Hepatocyte (in vitro differentiated cells): Measurements from ENCODE around the gene ZCCHC3. TPM values are rescaled to one million over a fixed set of nuclear protein-coding genes. Genes with fewer than 3 reads are reported as not detected.

ENCODE experiments used
- DNase-seq: peaks from one replicate; pipeline ENCODE4 v3.0.0-alpha.2; 2016; ENCODE audit warnings: low spot score
- H2AFZ ChIP-seq: fragments of 200-600 bp; sonication (generic); 2 replicates; pipeline ENCODE4 v1.6.0; 2016; ENCODE audit warnings: antibody characterized with exemption, mild to moderate bottlenecking
- H3K27ac ChIP-seq: fragments of 200-600 bp; sonication (generic); 2 replicates; pipeline ENCODE4 v1.5.1; 2016; ENCODE audit warnings: mild to moderate bottlenecking
- H3K27me3 ChIP-seq: fragments of 200-600 bp; sonication (generic); 2 replicates; pipeline ENCODE4 v1.6.1; 2016
- H3K36me3 ChIP-seq: fragments of 200-600 bp; sonication (generic); replicated peaks from 2 replicates; pipeline ENCODE4 v1.5.1; 2016; ENCODE audit warnings: low read depth; ENCODE audit not compliant: insufficient read depth
- H3K4me1 ChIP-seq: fragments of 200-600 bp; sonication (generic); 2 replicates; pipeline ENCODE4 v1.5.1; 2016; ENCODE audit warnings: mild to moderate bottlenecking, moderate library complexity; ENCODE audit not compliant: insufficient read depth
- H3K4me2 ChIP-seq: fragments of 200-600 bp; sonication (generic); 2 replicates; pipeline ENCODE4 v1.6.0; 2016
- H3K4me3 ChIP-seq: fragments of 200-600 bp; sonication (generic); 2 replicates; pipeline ENCODE4 v1.5.1; 2016; ENCODE audit warnings: mild to moderate bottlenecking
- H3K79me2 ChIP-seq: fragments of 200-600 bp; sonication (generic); 2 replicates; pipeline ENCODE4 v1.6.0; 2017; ENCODE audit warnings: mild to moderate bottlenecking
- H3K9me2 ChIP-seq: fragments of 200-600 bp; sonication (generic); replicated peaks from 2 replicates; pipeline ENCODE4 v1.6.0; 2017; ENCODE audit warnings: mild to moderate bottlenecking; ENCODE audit not compliant: insufficient read depth
- H3K9me3 ChIP-seq: fragments of 200-600 bp; sonication (generic); 2 replicates; pipeline ENCODE4 v1.5.1; 2016; ENCODE audit warnings: low read depth, mild to moderate bottlenecking
- H4K20me1 ChIP-seq: fragments of 200-600 bp; sonication (generic); 2 replicates; pipeline ENCODE4 v1.6.0; 2016; ENCODE audit warnings: mild to moderate bottlenecking; ENCODE audit not compliant: insufficient read depth, poor library complexity, severe bottlenecking
- CTCF ChIP-seq: fragments of 200-600 bp; sonication (generic); IDR thresholded peaks from 2 replicates; pipeline ENCODE4 v1.5.1; 2016; ENCODE audit warnings: antibody characterized with exemption, mild to moderate bottlenecking; ENCODE audit not compliant: poor library complexity
- EZH2 ChIP-seq: fragments of 200-600 bp; sonication (generic); IDR thresholded peaks from 2 replicates; pipeline ENCODE4 v1.6.1; 2016; ENCODE audit warnings: antibody characterized with exemption, mild to moderate bottlenecking, borderline replicate concordance
- EZH2phosphoT487 ChIP-seq: fragments of 200-600 bp; sonication (generic); IDR thresholded peaks from one replicate; pipeline ENCODE4 v1.6.1; 2018; ENCODE audit warnings: antibody characterized with exemption, mild to moderate bottlenecking, low read depth, moderate library complexity; ENCODE audit not compliant: unreplicated experiment, severe bottlenecking
- WGBS: methylation state at CpG from one replicate; pipeline ENCODE4 v1.1.6; 2016; ENCODE audit warnings: low lambda C conversion rate; ENCODE audit errors: missing lambda C conversion rate; 5-methylcytosine and 5-hydroxymethylcytosine counted together
- polyA plus RNA-seq: library from polyadenylated mRNA; unstranded; fragments of >200 nt; fragmentation: Nextera tagmentation; extraction: Ambion mirVana; gene quantifications from 2 replicates; pipeline ENCODE4 v1.2.1, GENCODE V29; 2016
- total RNA-seq: library from RNA; depleted of rRNA; stranded (reverse); fragments of >200 nt; gene quantifications from 2 replicates; pipeline ENCODE4 v1.2.3, GENCODE V29; 2014

ZCCHC3 gene
- total and polyA plus RNA-seq, 2 experiments from 2014 or later: 27.4 to 29.0 TPM

DNA sequence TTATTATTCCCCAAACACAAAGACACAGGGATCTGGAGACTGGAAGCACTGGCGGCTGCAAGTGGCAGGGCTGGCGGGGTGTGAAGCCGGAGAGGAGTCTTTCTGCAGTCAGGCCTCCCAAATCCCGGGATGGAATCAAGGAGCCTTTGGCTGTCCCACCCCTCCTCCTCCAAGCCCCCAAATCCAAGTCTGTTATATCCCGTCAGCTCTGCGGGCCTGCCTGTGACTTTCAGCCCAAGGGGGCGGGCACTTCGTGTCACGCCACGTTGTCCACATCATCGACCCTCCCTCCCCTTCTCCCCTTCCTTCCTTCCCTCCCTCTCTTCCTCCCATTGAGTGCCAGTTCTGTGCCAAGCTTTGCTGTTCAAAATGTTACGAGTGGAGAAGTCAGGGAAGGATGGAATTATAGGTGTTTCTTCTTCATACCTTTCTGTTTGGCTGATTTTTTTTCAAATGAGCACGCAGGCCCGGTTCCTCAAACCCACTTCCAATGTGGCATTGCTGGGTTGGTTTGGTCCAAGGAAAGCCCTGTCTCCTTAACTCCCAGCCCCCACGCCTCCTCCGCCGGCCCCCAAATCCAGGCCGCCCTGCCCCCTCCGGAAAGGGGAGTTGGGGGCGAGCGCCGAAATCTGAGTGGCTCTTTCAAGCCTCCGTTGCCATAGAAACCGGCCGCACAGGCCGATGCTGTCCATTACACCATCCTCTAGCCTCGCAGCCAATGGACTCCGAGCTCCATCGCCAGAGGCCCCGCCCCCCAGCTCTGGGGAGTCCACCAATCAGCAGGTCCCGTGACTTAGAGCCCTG, 12.7 kb downstream of the ZCCHC3 start:
- no peaks in the 10 kb centered on the region for H3K36me3 ChIP-seq
- no peaks in the 10 kb centered on the region for H3K27me3 ChIP-seq
- 2% methylated on average over 21 of the region's 31 CpGs for WGBS
- H3K4me3 ChIP-seq: peak overlapping the region; percentile 15
- peaks cover 11% of the 10 kb centered on the region for H3K4me1 ChIP-seq
- DNase-seq: peak; percentile 100
- H2AFZ ChIP-seq: peak overlapping the region; percentile 33
- no peaks in the 10 kb centered on the region for H3K9me2 ChIP-seq
- no peaks in the 10 kb centered on the region for H3K9me3 ChIP-seq
- TF ChIP-seq CTCF (no peak), EZH2 (no peak), EZH2phosphoT487 (no peak)
- peaks cover 4% of the 10 kb centered on the region for H3K79me2 ChIP-seq
- H3K4me2 ChIP-seq: peak overlapping the region; percentile 80
- no peaks in the 10 kb centered on the region for H4K20me1 ChIP-seq
- peak overlapping the region; percentile 97 for H3K27ac ChIP-seq

GRCh38 chr20:310645-311044, 13.3 kb downstream of the ZCCHC3 start:
- H2AFZ ChIP-seq: peak overlapping the region; percentile 20

DNA sequence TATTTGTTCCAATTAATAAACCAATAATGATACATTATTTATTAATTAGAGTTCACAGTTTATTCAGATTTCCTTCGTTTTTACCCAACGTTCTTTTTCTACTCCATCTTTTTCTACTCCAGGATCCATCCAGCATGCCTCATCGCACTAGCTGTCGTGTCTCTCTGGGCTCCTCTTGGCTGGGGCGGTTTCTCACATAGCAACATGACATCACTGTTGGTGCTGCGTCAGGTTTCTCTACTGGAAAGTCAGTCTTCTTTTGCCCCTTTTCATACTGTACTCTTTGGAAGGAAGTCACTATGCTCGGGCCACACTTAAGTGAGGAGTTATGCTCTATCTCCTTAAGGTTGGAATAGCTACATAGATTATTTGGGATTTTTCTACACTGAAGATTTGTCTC, 14.2 kb downstream of the ZCCHC3 start:
- WGBS: 90% methylated on average over 7 of the region's 7 CpGs

More at GRCh38 chr20:310645-311044, 13.3 kb downstream of the ZCCHC3 start:
- Histone ChIP-seq H3K9me3 (no peaks in the 10 kb centered on the region), H4K20me1 (no peaks in the 10 kb centered on the region), H3K27ac (peak overlapping the region; percentile 31), H3K4me3 (no peak overlapping the region), H3K36me3 (no peaks in the 10 kb centered on the region), H3K79me2 (peaks cover 4% of the 10 kb centered on the region), H3K27me3 (no peaks in the 10 kb centered on the region), H3K4me2 (peak overlapping the region; percentile 70), H3K4me1 (peaks cover 11% of the 10 kb centered on the region), H3K9me2 (no peaks in the 10 kb centered on the region)
- no peak for TF ChIP-seq EZH2phosphoT487
- TF ChIP-seq EZH2: no peak
- no peak for TF ChIP-seq CTCF
- no peak for DNase-seq
- 7% methylated on average over 7 of the region's 7 CpGs for WGBS

More for the DNA sequence above, 14.2 kb downstream of the ZCCHC3 start:
- Histone ChIP-seq H3K36me3 (no peaks in the 10 kb centered on the region), H3K79me2 (peaks cover 4% of the 10 kb centered on the region), H4K20me1 (no peaks in the 10 kb centered on the region), H3K9me2 (no peaks in the 10 kb centered on the region), H3K4me2 (no peak overlapping the region), H3K27ac (peak overlapping the region; percentile 14), H3K4me1 (peaks cover 11% of the 10 kb centered on the region), H3K9me3 (no peaks in the 10 kb centered on the region), H3K27me3 (no peaks in the 10 kb centered on the region), H2AFZ (no peak overlapping the region), H3K4me3 (no peak overlapping the region)
- no peak for DNase-seq
- TF ChIP-seq EZH2phosphoT487 (no peak), CTCF (no peak), EZH2 (no peak)
